T1000 (cell line): ENCODE measurements around the gene RALGPS1.

ENCODE experiments used
- DNase-seq: peaks from one replicate; lab custom pipeline; 2025; ENCODE audit warnings: mixed read lengths; lab: John Stamatoyannopoulos, UW

RALGPS1 gene

DNA sequence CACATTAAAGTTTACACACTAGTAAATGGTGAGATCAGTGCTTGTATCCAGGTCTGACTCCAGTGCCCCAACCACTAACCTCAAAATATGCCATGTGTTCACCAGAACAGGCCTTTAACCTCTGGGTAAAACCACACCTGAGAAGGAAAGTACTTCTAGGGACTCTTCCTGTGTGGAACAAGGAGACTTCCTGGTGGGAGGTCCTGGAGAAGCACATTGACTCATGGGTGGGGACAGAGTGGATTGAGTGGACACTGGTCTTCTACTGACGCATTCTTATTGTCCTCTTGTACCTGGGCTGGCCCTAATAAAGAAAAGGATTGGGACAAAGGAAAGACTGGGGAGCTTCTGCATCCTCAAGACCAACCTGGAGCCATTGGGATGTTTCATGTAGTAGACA is 164.4 kb downstream of the RALGPS1 start:
- DNase-seq: no peak

DNA sequence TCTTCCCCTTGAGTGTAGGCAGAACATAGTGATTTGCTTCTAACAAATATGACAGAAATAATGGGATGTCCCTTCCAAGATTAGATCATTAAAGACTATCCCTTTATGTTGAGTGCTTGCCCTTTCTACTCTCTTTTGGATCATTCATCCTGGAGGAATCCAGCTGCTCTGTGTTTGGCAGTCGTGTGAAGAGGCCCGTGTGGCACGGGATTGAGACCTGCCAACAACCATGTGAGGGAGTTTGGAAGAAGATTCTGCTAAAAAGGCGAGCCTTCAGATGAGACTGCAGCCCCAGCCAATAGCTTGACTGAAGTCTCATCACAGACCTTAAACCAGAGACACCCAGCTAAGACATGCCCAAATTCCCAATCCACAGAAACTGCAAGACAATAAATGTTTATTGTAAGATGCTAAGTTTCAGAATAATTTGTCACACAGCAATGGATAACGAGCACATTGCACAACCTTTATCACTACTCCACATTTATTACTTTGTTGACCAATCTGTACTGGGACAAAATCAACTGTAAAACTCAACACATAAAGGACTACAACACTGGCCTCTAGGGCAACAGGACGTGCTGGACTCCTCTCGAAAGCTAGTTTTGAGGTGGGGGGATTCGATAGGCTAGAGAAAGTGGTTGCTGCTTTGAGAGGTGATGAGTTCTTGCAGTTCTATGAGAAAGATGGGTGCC is 165.0 kb downstream of the RALGPS1 start:
- DNase-seq: no peak

DNA sequence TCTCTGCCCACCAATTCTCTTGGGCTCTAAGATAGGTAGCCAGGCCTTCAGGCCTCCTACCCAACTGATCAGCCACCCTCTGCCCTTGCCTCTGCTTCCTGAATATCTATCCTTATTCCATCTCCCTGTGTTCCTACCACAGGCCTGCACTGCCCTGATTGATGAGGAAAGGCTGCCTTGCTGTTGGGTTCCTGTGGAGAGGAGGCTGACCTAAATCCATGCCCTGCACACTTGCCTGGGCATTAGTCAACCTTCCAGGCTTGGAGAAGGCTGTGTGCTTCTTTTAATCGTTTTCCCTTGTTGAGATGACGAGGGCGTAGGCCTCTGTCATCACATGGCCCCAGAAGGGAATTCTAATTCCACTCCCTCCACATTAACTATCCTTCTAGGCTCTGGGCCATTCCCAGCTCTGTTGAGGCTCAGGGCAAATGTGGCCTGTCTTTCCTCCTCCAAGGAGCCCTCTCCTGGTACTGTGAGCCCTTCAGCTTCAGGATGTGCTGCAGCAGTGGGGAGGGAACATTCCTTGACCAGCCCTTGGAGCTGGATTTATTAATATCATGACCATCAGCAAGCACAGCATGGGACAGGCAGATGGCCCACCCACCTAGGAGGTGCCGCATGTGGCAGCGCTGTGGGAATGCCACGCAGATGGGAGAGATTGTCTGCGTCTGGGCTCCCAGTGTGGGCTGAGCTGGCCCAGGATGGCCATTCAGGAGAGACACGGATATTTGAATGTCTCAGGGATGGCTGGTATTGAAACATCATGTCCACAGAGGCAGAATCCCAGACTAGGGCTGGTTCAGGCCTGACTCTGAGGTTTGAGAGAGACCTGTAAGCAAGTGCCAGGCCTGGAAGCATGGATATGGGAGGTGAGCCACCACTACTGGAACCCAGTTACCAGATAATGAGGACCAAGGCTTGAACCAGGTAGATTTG is 166.9 kb downstream of the RALGPS1 start:
- no peak for DNase-seq

DNA sequence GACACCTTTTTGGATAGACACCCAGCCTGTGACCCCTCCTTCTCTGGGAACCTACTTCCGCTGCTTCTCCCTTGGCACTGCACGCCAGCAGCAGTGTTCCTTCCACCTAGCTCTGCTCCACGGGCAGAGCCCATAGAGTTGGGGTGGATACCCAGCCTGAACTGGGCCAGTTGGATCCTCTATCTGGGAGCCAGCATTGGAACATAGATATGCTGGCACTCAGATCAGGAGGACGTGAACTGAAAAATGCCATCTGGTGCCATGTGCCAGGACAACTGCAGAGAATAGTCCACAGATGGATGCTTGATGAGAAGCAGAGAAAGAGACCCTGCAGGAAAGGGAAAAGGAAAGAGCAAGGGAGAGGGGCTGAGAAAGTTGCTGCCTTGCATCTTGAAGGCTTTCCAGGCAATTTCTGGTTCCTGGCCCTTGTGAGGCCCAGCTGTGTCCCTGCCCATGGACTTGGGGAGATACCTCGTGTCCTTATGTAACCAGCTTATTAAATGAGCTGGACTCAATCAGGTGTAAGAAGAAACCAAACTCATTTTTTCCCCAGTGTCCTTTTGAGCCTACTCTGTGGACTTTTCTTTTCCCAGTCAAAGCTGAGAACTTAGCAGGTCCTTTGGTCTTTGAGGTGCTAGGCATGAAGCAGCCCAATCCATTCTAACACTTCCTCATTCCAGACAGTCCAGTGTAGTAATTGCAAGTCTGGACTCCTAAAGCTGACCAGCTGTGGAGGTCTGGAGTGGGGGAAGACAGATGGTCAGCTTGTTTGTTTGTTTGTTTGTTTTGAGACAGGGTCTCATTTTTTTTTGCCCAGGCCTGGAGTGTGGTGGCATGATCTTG is 168.8 kb downstream of the RALGPS1 start:
- DNase-seq: no peak

DNA sequence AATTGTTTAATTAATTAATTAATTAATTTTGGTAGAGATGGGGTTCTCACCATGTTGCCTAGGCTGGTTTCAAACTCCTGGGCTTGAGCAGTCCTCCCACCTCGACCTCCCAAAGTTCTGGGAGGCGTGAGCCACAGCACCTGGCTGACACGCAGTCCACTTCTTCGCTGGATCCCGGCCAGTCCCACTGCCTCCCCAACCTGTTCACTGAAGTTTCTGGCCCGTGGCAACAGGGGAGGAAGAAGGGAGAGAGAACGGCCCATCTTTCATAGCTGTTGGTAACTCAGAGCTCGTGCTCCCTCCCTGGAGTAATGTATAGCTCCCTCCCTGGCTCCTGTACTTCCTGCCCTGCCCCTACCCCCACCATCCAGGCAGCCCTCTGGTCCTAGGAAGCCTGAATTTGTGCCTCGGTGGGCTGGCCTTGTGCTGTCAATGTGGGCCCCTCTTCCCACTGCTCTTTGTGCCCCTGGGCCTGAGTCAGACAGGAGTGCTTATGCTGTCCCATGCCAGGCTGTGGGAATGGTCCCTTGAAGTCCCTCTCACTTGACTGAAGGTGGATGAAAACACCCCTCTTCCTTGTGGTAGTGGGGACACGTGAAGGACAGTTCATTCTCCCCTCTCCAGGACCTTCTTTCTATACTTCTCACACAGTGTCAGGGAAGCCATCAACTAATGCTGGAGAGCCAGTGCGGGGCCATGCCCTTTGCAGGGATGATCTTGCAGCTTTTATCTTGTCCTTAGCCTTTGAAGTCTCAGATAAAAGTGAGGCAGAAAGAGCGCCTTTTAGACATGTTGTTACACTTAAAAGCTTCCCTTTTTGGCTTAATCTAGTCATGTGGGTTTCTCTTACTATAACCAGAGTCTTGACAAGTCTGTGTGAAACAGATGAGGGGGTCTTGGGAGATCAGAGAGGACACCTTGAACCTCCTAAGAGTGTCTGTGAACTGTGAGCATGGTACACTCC is 169.8 kb downstream of the RALGPS1 start:
- DNase-seq: no peak

DNA sequence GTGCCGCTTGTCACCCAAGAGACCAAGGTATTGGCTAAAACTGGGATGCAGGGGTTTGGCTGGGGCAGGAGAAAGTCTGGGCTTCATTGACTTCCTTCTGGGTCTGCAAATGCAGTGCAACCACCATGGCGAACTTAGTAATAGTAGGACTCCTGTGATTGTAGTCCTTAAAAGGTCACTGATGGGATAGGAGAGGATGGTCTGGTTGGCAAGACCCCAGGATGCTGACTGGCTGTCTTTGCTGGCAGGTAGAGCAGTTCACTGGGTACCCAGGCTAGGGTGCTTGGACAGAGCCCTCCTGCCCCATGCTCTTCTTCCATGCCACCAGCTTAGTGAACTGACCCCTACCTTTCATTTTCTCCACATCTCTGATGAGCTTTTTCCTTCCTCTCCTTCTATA is 170.6 kb downstream of the RALGPS1 start:
- no peak for DNase-seq

DNA sequence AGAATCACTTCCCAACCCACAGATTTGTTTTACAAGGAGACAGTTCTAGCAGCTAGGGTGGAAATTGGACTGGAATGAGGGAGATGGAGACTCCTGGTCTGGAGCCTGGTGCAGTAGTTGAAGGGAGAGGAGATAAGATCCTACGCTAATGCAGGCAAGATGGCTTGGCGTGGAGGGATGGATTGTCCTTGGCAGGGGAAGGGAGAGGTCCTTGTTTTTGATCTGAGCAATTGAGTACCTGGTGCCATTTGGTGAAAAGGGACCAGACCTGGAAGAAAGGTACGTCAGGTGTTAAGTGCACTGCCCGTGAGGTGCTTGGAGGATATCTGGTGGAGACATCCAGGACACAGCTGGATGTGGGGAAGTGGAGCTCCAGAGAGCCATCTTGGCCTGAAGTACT is 172.2 kb downstream of the RALGPS1 start:
- DNase-seq: no peak

DNA sequence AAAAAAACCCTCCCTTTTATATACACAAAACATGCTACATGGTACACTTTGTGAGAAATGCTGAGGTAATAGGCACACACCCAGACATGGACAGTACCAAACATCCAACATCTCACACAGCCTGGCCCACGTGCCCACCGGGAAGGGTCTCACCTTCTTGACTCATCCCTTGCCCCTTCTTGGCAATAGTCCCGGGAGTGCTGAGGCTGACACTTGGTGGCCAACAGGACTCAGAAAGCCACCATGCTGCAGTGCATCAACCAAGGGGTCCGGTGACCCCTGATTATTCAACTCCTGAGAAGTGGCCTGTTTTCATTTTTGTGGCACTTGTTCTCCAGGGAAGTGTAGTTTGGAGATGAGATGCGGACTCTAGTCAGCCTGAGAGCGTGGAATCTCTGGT is 172.8 kb downstream of the RALGPS1 start:
- DNase-seq: no peak

DNA sequence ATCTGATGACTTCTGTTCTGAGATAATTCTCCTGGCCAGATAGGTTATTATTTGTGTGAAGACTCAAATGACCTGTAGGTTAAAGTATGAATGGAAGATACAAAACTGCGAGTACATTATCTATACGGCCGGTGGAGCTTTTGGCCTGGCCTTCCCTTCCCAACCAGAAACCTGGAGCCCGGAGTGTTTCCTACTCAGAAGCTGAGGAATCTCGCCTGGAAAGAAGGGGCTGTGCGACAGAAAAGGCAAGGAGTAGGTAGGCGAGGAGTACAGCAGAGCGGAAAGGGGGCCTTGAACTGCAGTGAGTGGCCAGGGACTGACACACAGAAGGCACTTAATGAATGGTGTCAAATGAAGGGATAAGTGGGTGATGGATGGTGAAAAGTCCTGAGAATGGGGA is 173.3 kb downstream of the RALGPS1 start:
- DNase-seq: no peak

DNA sequence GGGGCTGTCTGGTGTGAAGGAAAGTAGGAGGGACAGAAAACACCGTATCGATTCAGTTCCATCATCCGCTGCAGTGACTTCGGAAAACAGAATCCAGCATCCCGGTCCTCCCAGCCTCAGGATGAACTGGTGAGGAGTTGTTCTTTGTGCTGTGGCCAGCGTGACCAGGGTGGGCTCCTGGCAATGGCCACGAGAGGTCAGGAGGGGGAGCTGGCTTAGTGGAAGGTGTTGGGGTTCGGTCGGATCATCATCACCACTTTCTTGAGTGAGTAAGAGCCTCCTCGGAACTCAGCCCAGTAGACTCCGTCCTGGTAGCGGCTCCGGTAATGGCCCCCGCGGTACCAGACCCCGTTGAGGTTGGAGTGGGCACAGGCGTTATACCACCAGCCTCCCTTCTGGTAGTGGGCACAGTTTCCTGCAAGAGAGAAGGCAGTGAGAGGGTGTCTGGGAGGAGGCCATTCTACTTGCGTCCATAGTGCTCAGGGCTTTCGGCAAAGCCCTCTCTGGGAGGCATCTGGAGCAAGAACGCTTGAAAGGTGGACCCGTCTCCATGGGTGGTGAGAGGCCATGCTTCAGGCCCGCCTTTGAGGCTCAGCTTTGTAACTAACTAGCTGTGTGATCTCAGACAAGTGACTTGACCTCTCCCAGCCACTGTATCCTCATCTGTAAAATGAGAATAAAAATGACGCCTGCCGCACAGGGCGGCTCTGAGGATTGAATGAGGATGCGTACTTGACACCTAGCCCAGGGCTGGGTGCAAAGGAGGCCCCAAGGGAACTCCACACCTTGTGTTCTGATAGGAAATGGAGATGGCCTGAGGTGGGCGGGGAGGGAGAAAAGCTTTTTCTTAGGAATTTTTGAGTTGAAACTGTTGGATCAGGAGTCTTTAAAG is 174.4 kb downstream of the RALGPS1 start:
- no peak for DNase-seq

DNA sequence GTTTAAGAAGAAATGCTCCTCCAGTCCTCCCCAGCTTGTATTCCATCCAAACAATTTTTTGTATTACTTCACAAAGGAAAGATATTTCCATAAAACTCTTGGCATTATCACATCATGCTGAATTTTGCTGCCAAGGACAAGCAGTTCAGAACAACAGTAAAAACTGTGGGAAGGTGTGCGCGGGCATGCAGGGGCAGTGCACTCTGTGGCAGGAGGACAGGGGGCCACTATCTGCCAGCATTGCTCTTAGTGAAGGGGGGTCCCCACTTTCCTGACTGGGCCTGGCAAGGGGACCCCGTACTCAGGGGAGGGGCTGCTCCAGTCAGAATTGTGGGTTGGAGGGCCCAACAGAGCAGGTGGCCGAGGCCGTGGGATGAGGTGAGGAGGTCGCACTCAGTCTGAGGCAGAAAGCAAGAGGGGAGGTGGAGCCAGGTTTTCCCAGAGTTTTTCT is 175.1 kb downstream of the RALGPS1 start:
- no peak for DNase-seq

DNA sequence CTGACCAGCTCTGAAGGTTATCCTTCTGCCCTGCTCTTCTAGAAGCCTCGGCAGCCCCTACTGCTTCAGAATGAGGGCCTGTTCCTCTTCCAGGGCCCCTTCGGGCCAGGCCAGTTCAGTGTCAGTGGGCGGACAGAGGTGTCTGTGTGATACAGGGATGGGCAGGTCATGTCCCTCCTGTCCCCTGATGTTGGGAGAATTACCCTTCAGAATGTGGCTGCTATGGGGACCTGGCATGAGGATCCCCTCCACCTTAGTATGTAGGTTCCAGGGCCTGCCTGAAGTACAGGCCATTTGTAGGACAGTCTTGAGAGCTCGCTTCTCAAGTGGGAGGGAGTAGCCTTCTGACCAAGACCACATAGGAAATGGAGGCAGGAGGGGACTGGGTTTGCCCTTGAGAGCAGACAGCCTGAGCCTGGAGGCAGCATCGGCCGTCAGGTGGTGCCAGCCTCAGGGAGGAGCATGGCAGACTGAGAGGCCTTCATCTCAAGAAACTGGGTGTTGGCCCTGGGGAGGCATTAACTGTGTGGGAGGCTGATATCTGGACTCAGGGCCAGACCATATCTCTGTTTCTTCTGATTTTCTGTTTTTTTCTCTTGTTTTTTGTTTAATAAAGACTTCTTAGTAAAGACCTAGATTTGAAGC is 175.9 kb downstream of the RALGPS1 start:
- DNase-seq: no peak

DNA sequence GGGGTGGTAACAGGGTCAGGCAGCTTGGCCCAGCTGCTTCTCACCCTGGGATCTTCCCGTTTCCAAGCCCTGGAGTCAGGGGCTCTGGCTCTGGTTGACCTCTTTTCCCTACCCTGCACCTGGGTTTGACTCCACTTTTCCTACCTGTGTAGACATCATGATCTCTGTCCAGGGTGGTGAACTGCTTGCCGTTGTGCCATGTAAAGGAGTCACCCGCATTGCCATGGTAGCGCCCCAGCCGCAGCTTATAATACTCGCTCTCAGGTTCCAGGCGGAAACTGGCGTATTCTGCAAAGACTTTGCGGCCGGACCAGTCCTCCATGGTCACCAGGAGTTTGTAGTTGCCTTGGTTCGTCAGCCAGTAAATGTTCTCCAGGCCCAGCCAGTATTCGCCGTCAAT is 176.9 kb downstream of the RALGPS1 start:
- DNase-seq: no peak

DNA sequence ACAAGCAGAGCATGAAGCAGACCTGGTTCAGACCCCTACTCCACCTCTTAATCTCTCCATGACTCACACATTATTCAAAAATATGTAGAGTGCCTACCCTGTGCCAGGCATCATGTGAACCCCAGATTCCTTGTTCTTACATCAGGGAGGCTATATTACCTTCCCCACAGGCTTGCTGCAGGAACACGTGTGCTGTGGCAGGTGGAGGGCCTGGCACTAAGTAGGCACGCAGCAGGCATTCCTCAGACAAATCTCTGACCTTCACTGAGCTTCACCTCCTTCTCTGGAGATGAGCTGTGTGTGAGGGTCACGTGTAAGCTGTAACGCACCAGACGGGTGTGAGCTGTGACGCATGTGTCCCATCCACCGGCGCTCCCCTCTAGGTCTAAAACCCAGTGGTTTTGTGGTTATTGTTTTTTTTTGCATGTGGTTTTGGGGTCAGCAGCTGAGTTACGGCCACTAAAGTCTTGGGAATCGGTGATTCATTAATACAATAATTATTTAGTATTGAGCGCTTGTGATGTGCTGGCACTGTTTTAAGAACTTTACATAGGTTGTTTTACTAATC is 177.5 kb downstream of the RALGPS1 start:
- DNase-seq: no peak

DNA sequence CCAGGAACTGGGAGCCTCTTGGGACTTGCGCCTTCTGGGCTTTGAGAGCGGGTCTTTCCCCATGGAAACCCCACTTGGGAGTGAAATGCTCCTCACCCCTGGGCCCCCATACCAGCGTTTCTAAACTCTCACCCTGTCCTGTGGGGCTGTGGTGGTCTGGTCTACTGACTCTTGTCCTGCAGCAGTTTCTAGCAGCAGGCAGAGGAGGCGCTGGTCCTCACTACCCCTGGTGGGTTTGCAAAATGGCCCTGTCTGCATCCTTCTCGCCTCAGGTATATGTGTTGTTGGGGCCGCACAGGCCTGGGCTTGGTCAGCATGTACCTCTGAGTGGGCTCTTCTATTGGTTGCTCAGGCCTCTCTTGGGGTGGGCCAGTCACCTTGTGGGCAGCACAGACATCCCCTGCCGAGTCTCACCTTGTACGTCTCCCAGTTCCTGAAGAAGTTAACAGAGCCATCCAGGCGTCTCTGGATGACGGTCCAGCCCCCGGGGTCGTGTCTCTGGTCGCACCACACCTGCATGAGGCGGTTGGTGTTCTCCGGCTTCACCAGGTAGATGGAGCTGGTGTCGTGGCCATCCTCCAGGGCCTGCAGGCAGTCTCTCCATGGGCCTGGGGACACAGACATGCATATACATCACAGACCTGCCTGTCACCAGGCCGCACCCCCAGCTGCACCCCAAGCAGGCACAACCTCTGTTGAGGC is 178.9 kb downstream of the RALGPS1 start:
- no peak for DNase-seq

DNA sequence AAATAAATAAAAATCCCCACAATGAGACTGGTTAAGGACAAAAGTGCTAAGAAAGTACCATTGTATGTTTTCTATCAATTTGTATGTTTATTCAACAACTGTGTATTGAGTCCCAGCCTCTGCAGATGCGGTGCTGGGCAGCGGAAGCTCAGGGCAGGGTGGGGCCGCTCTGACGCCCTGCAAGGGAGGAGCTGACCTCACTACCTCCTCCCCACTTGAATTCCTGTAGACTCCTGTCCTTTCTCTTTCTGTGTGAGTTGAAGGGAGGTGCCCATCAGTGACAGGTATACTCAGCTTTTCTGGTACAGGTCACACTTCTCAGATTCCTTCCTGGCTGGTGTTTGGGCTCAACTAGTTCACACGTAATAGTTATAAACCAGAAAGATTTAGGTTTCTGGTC is 180.8 kb downstream of the RALGPS1 start:
- no peak for DNase-seq

DNA sequence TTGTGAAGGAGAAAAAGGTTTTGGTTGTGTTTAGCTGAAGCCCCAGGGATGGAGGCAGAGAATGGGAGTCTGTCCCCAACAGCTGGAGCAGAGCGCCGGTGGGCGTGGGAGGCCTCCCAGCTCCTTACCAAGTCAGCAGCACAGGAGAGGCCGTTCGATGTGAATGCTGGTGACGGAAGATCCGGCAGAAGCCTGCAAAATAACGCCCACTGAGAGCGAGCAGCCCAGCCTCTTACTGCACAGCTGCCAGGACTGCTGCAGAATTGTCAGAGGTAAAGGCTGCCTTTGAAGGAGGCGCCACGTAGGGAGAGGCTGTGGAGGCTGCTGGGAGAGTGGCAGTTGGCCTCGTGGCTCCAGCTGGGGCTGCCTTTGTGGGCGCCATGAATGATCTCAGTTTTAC is 181.6 kb downstream of the RALGPS1 start:
- no peak for DNase-seq

DNA sequence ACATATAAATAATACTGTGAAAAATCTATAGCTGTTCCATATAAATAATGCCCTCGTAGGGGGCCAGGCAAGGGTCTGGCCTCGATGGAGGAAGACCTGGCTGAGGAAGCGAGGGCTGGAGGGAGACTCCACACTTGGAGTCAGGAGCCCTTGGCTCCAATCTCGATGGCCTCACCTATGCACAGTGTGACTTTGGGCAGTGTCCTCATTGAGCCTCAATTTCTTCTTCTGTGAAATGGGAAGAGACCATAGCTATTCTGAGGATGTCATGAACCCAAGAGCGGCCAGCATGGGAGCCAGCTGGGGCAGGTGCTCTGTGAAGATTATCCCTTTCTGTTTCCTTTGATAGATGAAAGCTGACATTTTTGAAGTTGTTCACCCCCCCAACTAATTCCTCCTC is 183.1 kb downstream of the RALGPS1 start:
- no peak for DNase-seq
